Inferior parietal cortex (tissue), 1 donor: Measurements from ENCODE around the gene MAN1C1.
"Not testable (repeated sequence)": the region's sequence is repeated elsewhere in the genome, so short reads cannot be mapped to it uniquely, and the experiment has no call there.

Source experiments
- DNase-seq: peaks from one replicate; pipeline ENCODE4 v3.0.0-alpha.2; 2016; ENCODE audit errors: extremely low spot score

The MAN1C1 gene

GRCh38 chr1:25715888-25716287 lies 99.3 kb downstream of the MAN1C1 start:
- no peak for DNase-seq

GRCh38 chr1:25716320-25716719 lies 99.7 kb downstream of the MAN1C1 start:
- DNase-seq: no peak

GRCh38 chr1:25718732-25719131 lies 102.1 kb downstream of the MAN1C1 start:
- DNase-seq: no peak

- DNase-seq: no peak
Observed at GRCh38 chr1:25720624-25721023, 104.0 kb downstream of the MAN1C1 start.

GRCh38 chr1:25723250-25723880 lies 106.8 kb downstream of the MAN1C1 start:
- DNase-seq: no peak

- no peak for DNase-seq
Observed at GRCh38 chr1:25724201-25724600, 107.6 kb downstream of the MAN1C1 start.

- DNase-seq: no peak
Observed at GRCh38 chr1:25724966-25725365, 108.4 kb downstream of the MAN1C1 start.

- no peak for DNase-seq
Observed at GRCh38 chr1:25725482-25725881, 108.9 kb downstream of the MAN1C1 start.

GRCh38 chr1:25727088-25727487 lies 110.5 kb downstream of the MAN1C1 start:
- DNase-seq: no peak

GRCh38 chr1:25727635-25728286 lies 111.2 kb downstream of the MAN1C1 start:
- DNase-seq: peak; percentile 39

- DNase-seq: no peak
Observed at GRCh38 chr1:25728301-25728935, 111.8 kb downstream of the MAN1C1 start.

GRCh38 chr1:25729045-25729444 lies 112.5 kb downstream of the MAN1C1 start:
- DNase-seq: no peak

GRCh38 chr1:25729790-25730644 lies 113.4 kb downstream of the MAN1C1 start:
- DNase-seq: no peak

GRCh38 chr1:25731148-25731547 lies 114.6 kb downstream of the MAN1C1 start:
- no peak for DNase-seq

GRCh38 chr1:25731626-25732370 lies 115.2 kb downstream of the MAN1C1 start:
- DNase-seq: no peak

- DNase-seq: no peak
Observed at GRCh38 chr1:25732821-25733220, 116.2 kb downstream of the MAN1C1 start.

GRCh38 chr1:25733271-25733670 lies 116.7 kb downstream of the MAN1C1 start:
- DNase-seq: no peak

- not testable (repeated sequence) for DNase-seq
Observed at GRCh38 chr1:25734991-25735390, 118.4 kb downstream of the MAN1C1 start.

- DNase-seq: no peak
Observed at GRCh38 chr1:25735956-25736529, 119.5 kb downstream of the MAN1C1 start.

GRCh38 chr1:25737130-25737529 lies 120.5 kb downstream of the MAN1C1 start:
- no peak for DNase-seq

GRCh38 chr1:25738499-25738898 lies 121.9 kb downstream of the MAN1C1 start:
- no peak for DNase-seq
